Transverse colon (tissue), 4 donors: ENCODE data around the gene MEPCE.

ENCODE experiments used
- CTCF ChIP-seq, 5 experiments: fragments of 200-600 bp in 3 of 5; fragments of 450-650 bp in 2 of 5; sonication (generic) in 3 of 5; IDR thresholded peaks; 1 replicate in 2 of 5; 2 replicates in 3 of 5; pipeline ENCODE4 v1.5.1; 2016 to 2017; ENCODE audit warnings: antibody characterized with exemption in 5 of 5, inconsistent platforms in 3 of 5, mild to moderate bottlenecking in 2 of 5, moderate library complexity in 1 of 5
- POLR2A ChIP-seq: fragments of 450-650 bp; IDR thresholded peaks from one replicate; pipeline ENCODE4 v1.6.1; 2016; ENCODE audit warnings: antibody characterized with exemption, mild to moderate bottlenecking, moderate library complexity
- POLR2AphosphoS5 ChIP-seq, 3 donors: sonication (generic); formaldehyde crosslinking; IDR thresholded peaks; one replicate each; pipeline ENCODE4 v1.6.1; 2016; ENCODE audit warnings: antibody characterized with exemption in 3 of 3

DNA sequence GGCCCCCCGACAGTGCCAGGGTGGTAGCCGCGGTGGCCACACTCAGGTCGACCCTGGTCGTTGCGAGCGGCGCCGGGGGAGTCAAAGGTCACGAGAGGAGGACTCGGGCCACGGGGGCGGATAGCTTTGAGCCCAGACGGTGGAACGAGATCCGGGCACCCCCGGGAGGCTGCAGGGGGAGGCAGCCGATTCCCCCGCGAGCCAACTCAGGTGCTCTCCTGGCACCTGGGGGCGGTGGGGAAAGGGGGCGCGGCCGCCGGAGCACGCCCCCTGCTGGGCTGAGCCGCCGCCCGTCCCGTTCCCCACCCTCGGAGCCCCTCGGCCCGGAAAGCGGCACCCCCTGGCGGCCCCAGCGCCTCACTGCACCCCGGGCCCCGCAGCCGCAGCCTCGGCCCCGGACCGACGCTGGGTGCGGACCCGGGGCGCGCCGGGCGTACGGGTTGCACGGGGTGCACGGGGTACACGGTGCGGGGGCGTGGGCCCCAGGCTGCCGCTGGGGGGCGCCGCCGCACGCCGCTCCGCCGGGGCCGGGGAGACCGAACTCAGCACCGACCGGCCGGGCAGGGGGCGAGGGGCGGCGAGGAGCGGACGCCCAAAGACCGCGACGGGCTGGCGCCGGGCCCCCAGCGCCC lies 53.6 kb downstream of the MEPCE start:
- TF ChIP-seq CTCF (IDR thresholded peaks at IDR 0.05) = peak; percentile 62 to 98 (median 89)
- TF ChIP-seq POLR2A = no peak
- no peak for TF ChIP-seq POLR2AphosphoS5 (IDR thresholded peaks at IDR 0.05)
